KMS-11 (cell line): Measurements from ENCODE around the gene CD58.

ENCODE experiments used
- H2AFZ ChIP-seq: fragments of 200-600 bp; sonication (generic); 2 replicates; pipeline ENCODE4 v1.6.1; 2016; ENCODE audit warnings: antibody characterized with exemption, mixed run types, low read depth
- H3K27ac ChIP-seq: fragments of 200-600 bp; sonication (generic); 2 replicates; pipeline ENCODE4 v1.6.1; 2016; ENCODE audit warnings: mild to moderate bottlenecking, mixed run types
- H3K27me3 ChIP-seq: fragments of 200-600 bp; sonication (generic); 2 replicates; pipeline ENCODE4 v1.6.1; 2017; ENCODE audit warnings: mild to moderate bottlenecking, low read depth, mixed run types, moderate library complexity; ENCODE audit not compliant: insufficient read depth
- H3K36me3 ChIP-seq: fragments of 200-600 bp; sonication (generic); 2 replicates; pipeline ENCODE4 v1.6.1; 2017; ENCODE audit warnings: mild to moderate bottlenecking, mixed run types; ENCODE audit not compliant: insufficient read depth
- H3K4me1 ChIP-seq: fragments of 200-600 bp; sonication (generic); 2 replicates; pipeline ENCODE4 v1.6.1; 2016; ENCODE audit warnings: mild to moderate bottlenecking, low read depth, mixed run types; ENCODE audit not compliant: poor library complexity, severe bottlenecking
- H3K4me2 ChIP-seq: fragments of 200-600 bp; sonication (generic); 2 replicates; pipeline ENCODE4 v1.7.0; 2016; ENCODE audit warnings: mild to moderate bottlenecking, mixed run types
- H3K4me3 ChIP-seq: fragments of 200-600 bp; sonication (generic); IDR thresholded peaks from 2 replicates; pipeline ENCODE4 v1.6.1; 2017; ENCODE audit warnings: low read depth, low read length, mixed read lengths; ENCODE audit not compliant: insufficient read depth
- H3K79me2 ChIP-seq: fragments of 200-600 bp; sonication (generic); 2 replicates; pipeline ENCODE4 v1.6.1; 2016; ENCODE audit warnings: low read depth, mixed run types; ENCODE audit not compliant: insufficient read depth
- H3K9ac ChIP-seq: fragments of 200-600 bp; sonication (generic); 2 replicates; pipeline ENCODE4 v1.6.1; 2016; ENCODE audit warnings: mild to moderate bottlenecking, mixed run types
- H4K20me1 ChIP-seq: fragments of 200-600 bp; sonication (generic); 2 replicates; pipeline ENCODE4 v1.6.1; 2016; ENCODE audit warnings: mild to moderate bottlenecking, mixed run types; ENCODE audit not compliant: insufficient read depth
- CTCF ChIP-seq: fragments of 200-600 bp; sonication (generic); conservative IDR thresholded peaks from 2 replicates; pipeline ENCODE4 v1.6.1; 2017; ENCODE audit warnings: low read depth, mild to moderate bottlenecking, antibody characterized with exemption, low read length, moderate library complexity, mixed read lengths

Gene CD58

GRCh38 chr1:116476321-116476720, 94.5 kb downstream of the CD58 start:
- H3K27me3 ChIP-seq = no peaks in the 10 kb centered on the region
- H3K9ac ChIP-seq = no peak overlapping the region
- no peak overlapping the region for H3K4me2 ChIP-seq
- H3K36me3 ChIP-seq = no peaks in the 10 kb centered on the region
- H3K79me2 ChIP-seq = no peaks in the 10 kb centered on the region
- H3K4me1 ChIP-seq = no peaks in the 10 kb centered on the region
- no peak overlapping the region for H3K4me3 ChIP-seq
- no peak overlapping the region for H2AFZ ChIP-seq
- no peaks in the 10 kb centered on the region for H4K20me1 ChIP-seq
- H3K27ac ChIP-seq = no peak overlapping the region
- TF ChIP-seq CTCF = no peak

DNA sequence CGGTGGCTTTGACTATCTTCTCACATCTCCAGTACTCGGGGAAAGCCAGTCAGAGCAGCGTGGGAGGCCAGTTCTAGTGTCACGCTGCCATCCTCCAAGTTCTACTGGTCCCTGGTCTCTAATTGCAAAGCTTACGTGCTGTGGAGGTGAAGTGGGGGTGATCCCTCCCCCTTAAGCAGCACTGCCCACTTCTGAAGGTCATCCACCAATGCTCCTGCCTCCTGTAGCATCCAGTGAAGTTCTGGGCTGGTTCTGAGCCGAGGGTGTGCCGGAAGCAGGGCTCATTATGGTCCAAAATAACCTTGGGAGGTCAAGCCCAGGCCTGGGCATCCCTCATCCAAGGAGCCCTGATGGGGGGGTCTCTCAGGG, 95.0 kb downstream of the CD58 start:
- Histone ChIP-seq H3K9ac (no peak overlapping the region), H3K4me3 (no peak overlapping the region), H3K27ac (no peak overlapping the region), H3K4me2 (no peak overlapping the region), H3K79me2 (no peaks in the 10 kb centered on the region), H3K36me3 (no peaks in the 10 kb centered on the region), H3K4me1 (no peaks in the 10 kb centered on the region), H2AFZ (no peak overlapping the region), H4K20me1 (no peaks in the 10 kb centered on the region), H3K27me3 (no peaks in the 10 kb centered on the region)
- TF ChIP-seq CTCF = no peak

GRCh38 chr1:116474921-116475849, 95.6 kb downstream of the CD58 start:
- Histone ChIP-seq H3K4me1 (no peaks in the 10 kb centered on the region), H3K36me3 (no peaks in the 10 kb centered on the region), H4K20me1 (no peaks in the 10 kb centered on the region), H3K27ac (no peak overlapping the region), H3K27me3 (no peaks in the 10 kb centered on the region), H3K4me3 (no peak overlapping the region), H3K9ac (no peak overlapping the region), H3K79me2 (no peaks in the 10 kb centered on the region), H2AFZ (no peak overlapping the region), H3K4me2 (no peak overlapping the region)
- TF ChIP-seq CTCF = no peak

GRCh38 chr1:116472431-116472961, 98.3 kb downstream of the CD58 start:
- Histone ChIP-seq H4K20me1 (no peaks in the 10 kb centered on the region), H3K4me3 (no peak overlapping the region), H3K4me1 (no peaks in the 10 kb centered on the region), H3K4me2 (no peak overlapping the region), H3K9ac (no peak overlapping the region), H3K27ac (no peak overlapping the region), H3K36me3 (no peaks in the 10 kb centered on the region), H2AFZ (no peak overlapping the region), H3K27me3 (no peaks in the 10 kb centered on the region), H3K79me2 (no peaks in the 10 kb centered on the region)
- TF ChIP-seq CTCF = no peak
